SU-DHL-6 (cell line): Measurements from ENCODE around the gene RMND5B.
A peak's percentile ranks its signal among the peaks of the same experiment; 100 is the strongest.

Source experiments
- H2AFZ ChIP-seq: fragments of 200-600 bp; sonication (generic); 2 replicates; pipeline ENCODE4 v1.6.1; 2014; ENCODE audit warnings: low read depth, mild to moderate bottlenecking, moderate library complexity, mixed read lengths, antibody characterized with exemption, low read length; ENCODE audit not compliant: severe bottlenecking
- H3F3A ChIP-seq: fragments of 200-600 bp; shearing (Covaris generic); 2 replicates; pipeline ENCODE4 v1.6.0; 2016; ENCODE audit warnings: antibody characterized with exemption, mild to moderate bottlenecking; ENCODE audit not compliant: insufficient read depth
- H3K27ac ChIP-seq: fragments of 200-600 bp; sonication (generic); 2 replicates; pipeline ENCODE4 v1.5.1; 2016; ENCODE audit warnings: low read depth, mild to moderate bottlenecking, low read length, moderate library complexity, mixed read lengths
- H3K27me3 ChIP-seq: fragments of 200-600 bp; sonication (generic), shearing (Covaris generic); 2 replicates; pipeline ENCODE4 v1.6.0; 2014; ENCODE audit warnings: mild to moderate bottlenecking, low read length
- H3K36me3 ChIP-seq: fragments of 200-600 bp; sonication (generic); 2 replicates; pipeline ENCODE4 v1.6.1; 2014; ENCODE audit warnings: mild to moderate bottlenecking, low read length, mixed read lengths
- H3K4me2 ChIP-seq: fragments of 300-600, 200-600 bp; shearing (Covaris generic), sonication (generic); 2 replicates; pipeline ENCODE4 v1.6.0; 2014; ENCODE audit warnings: low read length, low read depth, mild to moderate bottlenecking; ENCODE audit not compliant: poor library complexity, severe bottlenecking
- H3K4me3 ChIP-seq: fragments of 200-600 bp; sonication (generic); 2 replicates; pipeline ENCODE4 v1.5.1; 2014; ENCODE audit warnings: antibody characterized with exemption, low read length, mild to moderate bottlenecking, mixed read lengths; ENCODE audit not compliant: insufficient read depth, poor library complexity, severe bottlenecking
- H3K79me2 ChIP-seq: fragments of 200-600 bp; sonication (generic); 2 replicates; pipeline ENCODE4 v1.6.1; 2014; ENCODE audit warnings: mild to moderate bottlenecking, low read length, moderate library complexity; ENCODE audit not compliant: insufficient read depth
- H3K9ac ChIP-seq: fragments of 200-600 bp; sonication (generic); 2 replicates; pipeline ENCODE4 v1.7.0; 2014; ENCODE audit warnings: mild to moderate bottlenecking, low read length
- H3K9me2 ChIP-seq: fragments of 200-600 bp; sonication (generic); replicated peaks from 2 replicates; pipeline ENCODE4 v1.6.1; 2014; ENCODE audit warnings: low read length; ENCODE audit not compliant: insufficient read depth
- H3K9me3 ChIP-seq: fragments of 200-600 bp; sonication (generic); 2 replicates; pipeline ENCODE4 v1.6.1; 2014; ENCODE audit warnings: low read length, mixed read lengths; ENCODE audit not compliant: insufficient read depth
- H4K20me1 ChIP-seq: fragments of 200-600 bp; sonication (generic); 2 replicates; pipeline ENCODE4 v1.6.1; 2014; ENCODE audit warnings: low read depth, mild to moderate bottlenecking, antibody characterized with exemption, low read length, moderate library complexity, mixed read lengths
- EZH2phosphoT487 ChIP-seq: fragments of 200-600 bp; sonication (generic), shearing (Covaris generic); conservative IDR thresholded peaks from 2 replicates; pipeline ENCODE4 v1.6.1; 2018; ENCODE audit warnings: mild to moderate bottlenecking, antibody characterized with exemption, low read length, moderate library complexity, mixed read lengths
- TF ChIP-seq, protein P1 (sequence below): fragments of 200-600 bp; sonication (generic); IDR thresholded peaks from one replicate; pipeline ENCODE4 v1.5.1; 2017; ENCODE audit warnings: antibody characterized with exemption, mild to moderate bottlenecking, low read length, moderate library complexity; ENCODE audit not compliant: insufficient read depth, poor library complexity, severe bottlenecking

RMND5B gene

DNA sequence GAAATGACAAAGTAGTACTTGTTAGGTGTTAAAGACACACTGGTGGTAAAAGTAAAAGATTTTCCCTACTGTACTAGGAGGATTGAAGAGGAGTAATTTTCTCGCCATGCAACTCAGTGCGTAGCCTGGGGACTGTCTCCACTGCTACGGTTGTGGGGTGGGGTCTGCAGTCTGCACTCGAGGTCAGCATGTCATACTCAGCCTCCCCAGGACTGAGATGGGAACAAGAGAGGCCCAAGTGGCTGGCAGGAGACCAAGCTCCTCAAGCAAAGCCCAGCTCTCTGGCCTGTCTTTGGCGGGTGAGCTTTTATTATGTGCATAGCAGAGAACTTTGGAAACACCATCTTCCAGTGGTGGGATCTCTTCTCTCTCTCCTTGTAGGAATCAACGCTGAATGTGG lies 12.4 kb downstream of the RMND5B start:
- Histone ChIP-seq H3K36me3 (no peaks in the 10 kb centered on the region), H3K9me2 (no peaks in the 10 kb centered on the region), H3K27me3 (no peaks in the 10 kb centered on the region)

DNA sequence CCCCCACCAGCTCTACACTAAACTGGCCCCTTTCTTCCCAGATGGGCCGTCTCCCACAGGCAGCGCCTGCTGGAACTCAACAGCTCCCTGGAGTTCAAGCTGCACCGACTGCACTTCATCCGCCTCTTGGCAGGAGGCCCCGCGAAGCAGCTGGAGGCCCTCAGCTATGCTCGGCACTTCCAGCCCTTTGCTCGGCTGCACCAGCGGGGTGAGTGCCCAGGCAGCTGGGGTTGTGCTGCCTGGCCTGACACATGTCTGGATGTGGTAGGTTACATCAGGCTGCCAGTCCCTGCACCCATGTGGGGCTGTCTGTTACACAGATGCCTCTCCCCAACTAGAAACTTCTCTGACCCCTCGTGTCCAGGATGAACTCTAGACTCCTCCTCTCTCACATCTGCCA lies 13.1 kb downstream of the RMND5B start:
- H3K36me3 ChIP-seq = no peaks in the 10 kb centered on the region
- no peaks in the 10 kb centered on the region; the same call in 1 of the 2 replicates for H3K79me2 ChIP-seq

More for the DNA sequence above, 12.4 kb downstream of the RMND5B start:
- no peaks in the 10 kb centered on the region for H4K20me1 ChIP-seq
- TF ChIP-seq, protein P1, sequence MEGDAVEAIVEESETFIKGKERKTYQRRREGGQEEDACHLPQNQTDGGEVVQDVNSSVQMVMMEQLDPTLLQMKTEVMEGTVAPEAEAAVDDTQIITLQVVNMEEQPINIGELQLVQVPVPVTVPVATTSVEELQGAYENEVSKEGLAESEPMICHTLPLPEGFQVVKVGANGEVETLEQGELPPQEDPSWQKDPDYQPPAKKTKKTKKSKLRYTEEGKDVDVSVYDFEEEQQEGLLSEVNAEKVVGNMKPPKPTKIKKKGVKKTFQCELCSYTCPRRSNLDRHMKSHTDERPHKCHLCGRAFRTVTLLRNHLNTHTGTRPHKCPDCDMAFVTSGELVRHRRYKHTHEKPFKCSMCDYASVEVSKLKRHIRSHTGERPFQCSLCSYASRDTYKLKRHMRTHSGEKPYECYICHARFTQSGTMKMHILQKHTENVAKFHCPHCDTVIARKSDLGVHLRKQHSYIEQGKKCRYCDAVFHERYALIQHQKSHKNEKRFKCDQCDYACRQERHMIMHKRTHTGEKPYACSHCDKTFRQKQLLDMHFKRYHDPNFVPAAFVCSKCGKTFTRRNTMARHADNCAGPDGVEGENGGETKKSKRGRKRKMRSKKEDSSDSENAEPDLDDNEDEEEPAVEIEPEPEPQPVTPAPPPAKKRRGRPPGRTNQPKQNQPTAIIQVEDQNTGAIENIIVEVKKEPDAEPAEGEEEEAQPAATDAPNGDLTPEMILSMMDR = no peak
- no peak for TF ChIP-seq EZH2phosphoT487
- H3K4me2 ChIP-seq = no peak overlapping the region
- no peaks in the 10 kb centered on the region for H3K9me3 ChIP-seq
- no peak overlapping the region for H3K9ac ChIP-seq
- no peak overlapping the region for H2AFZ ChIP-seq
- H3K4me3 ChIP-seq = no peak overlapping the region
- no peaks in the 10 kb centered on the region; the same call in 1 of the 2 replicates for H3K79me2 ChIP-seq
- H3K27ac ChIP-seq = no peak overlapping the region
- H3F3A ChIP-seq = peaks cover 7% of the 10 kb centered on the region

DNA sequence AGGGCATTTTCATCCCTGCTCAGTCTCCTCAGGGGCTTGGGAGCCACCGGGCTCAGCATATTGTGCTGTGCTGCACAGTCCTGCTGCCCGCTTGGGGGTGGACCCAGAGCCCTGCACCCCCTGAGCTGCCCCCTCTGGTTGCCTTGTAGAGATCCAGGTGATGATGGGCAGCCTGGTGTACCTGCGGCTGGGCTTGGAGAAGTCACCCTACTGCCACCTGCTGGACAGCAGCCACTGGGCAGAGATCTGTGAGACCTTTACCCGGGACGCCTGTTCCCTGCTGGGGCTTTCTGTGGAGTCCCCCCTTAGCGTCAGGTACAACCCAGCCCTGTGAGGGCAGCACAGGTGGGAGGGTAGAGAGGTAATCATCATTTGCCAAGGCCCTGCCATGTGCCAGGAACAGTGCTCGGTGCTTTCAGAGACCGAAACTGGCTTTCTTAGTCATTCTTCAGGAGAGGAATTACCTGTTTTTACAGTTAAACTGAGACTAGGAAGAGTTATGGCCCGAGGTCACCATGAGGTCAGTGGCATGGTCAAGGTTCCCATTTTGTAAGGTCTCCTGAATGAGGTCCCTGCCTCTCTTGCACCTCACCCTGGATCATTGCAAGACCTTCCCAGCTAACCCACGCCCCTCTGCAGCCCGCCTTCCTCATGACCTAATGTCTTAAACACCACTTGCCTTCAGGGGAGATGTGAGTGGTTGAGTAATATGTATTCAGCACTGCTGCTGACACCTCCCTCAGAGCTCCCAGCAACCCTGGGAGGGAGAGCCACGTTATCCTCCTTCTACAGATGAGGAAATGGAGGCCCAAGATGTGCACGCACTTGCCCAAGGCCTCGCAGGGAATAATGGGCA lies 15.4 kb downstream of the RMND5B start:
- Histone ChIP-seq H2AFZ (no peak overlapping the region), H3K9ac (no peak overlapping the region), H4K20me1 (no peaks in the 10 kb centered on the region), H3K9me3 (no peaks in the 10 kb centered on the region), H3F3A (peaks cover 7% of the 10 kb centered on the region), H3K9me2 (no peaks in the 10 kb centered on the region), H3K27me3 (no peaks in the 10 kb centered on the region), H3K27ac (no peak overlapping the region), H3K4me2 (no peak overlapping the region), H3K36me3 (no peaks in the 10 kb centered on the region), H3K79me2 (no peaks in the 10 kb centered on the region), H3K4me3 (no peak overlapping the region)
- no peak for TF ChIP-seq EZH2phosphoT487
- TF ChIP-seq, protein P1 = peak; percentile 80

More for the DNA sequence above, 13.1 kb downstream of the RMND5B start:
- no peaks in the 10 kb centered on the region for H3K9me2 ChIP-seq
- H3F3A ChIP-seq = peaks cover 7% of the 10 kb centered on the region
- no peaks in the 10 kb centered on the region for H4K20me1 ChIP-seq
- H3K9me3 ChIP-seq = no peaks in the 10 kb centered on the region
- H3K4me3 ChIP-seq = no peak overlapping the region
- no peak overlapping the region for H2AFZ ChIP-seq
- H3K27ac ChIP-seq = no peak overlapping the region
- H3K4me2 ChIP-seq = no peak overlapping the region
- H3K27me3 ChIP-seq = no peaks in the 10 kb centered on the region
- no peak overlapping the region for H3K9ac ChIP-seq
- TF ChIP-seq, protein P1 = no peak
- TF ChIP-seq EZH2phosphoT487 = no peak
